Stimulated activated CD8-positive, alpha-beta memory T cell treated with anti-CD3 and anti-CD28 coated beads, Interleukin-4, amount 100 ng/mL, for 1 hour (primary cell): Measurements from ENCODE around the gene SCAF4.

Source experiments
- DNase-seq, 2 donors: peaks; one replicate each; pipeline ENCODE4 v3.0.0-alpha.2; 2020; ENCODE audit warnings: low read depth in 2 of 2, low spot score in 1 of 2

SCAF4 gene

GRCh38 chr21:31714741-31715365, 17.1 kb downstream of the SCAF4 start:
- DNase-seq: no peak

- DNase-seq: no peak
Measured at GRCh38 chr21:31713973-31714740, 17.8 kb downstream of the SCAF4 start.

- no peak for DNase-seq
Measured at GRCh38 chr21:31713115-31713514, 18.8 kb downstream of the SCAF4 start.

- DNase-seq: no peak
Measured at GRCh38 chr21:31711745-31712285, 20.1 kb downstream of the SCAF4 start.

- no peak for DNase-seq
Measured at GRCh38 chr21:31711326-31711725, 20.6 kb downstream of the SCAF4 start.

- no peak for DNase-seq
Measured at GRCh38 chr21:31710586-31710985, 21.3 kb downstream of the SCAF4 start.

- no peak for DNase-seq
Measured at GRCh38 chr21:31708541-31708940, 23.4 kb downstream of the SCAF4 start.

- no peak for DNase-seq
Measured at GRCh38 chr21:31707499-31707898, 24.4 kb downstream of the SCAF4 start.

GRCh38 chr21:31706562-31706961, 25.4 kb downstream of the SCAF4 start:
- no peak for DNase-seq

GRCh38 chr21:31700040-31700439, 31.9 kb downstream of the SCAF4 start:
- no peak for DNase-seq

GRCh38 chr21:31698461-31698860, 33.5 kb downstream of the SCAF4 start:
- DNase-seq: no peak

GRCh38 chr21:31696424-31696823, 35.5 kb downstream of the SCAF4 start:
- DNase-seq: no peak

GRCh38 chr21:31693222-31693621, 38.7 kb downstream of the SCAF4 start:
- DNase-seq: no peak

- DNase-seq: no peak
Measured at GRCh38 chr21:31688603-31689368, 43.1 kb downstream of the SCAF4 start.

- DNase-seq: no peak
Measured at GRCh38 chr21:31687108-31687507, 44.8 kb downstream of the SCAF4 start.

GRCh38 chr21:31686272-31686915, 45.5 kb downstream of the SCAF4 start:
- no peak for DNase-seq

GRCh38 chr21:31684918-31685317, 47.0 kb downstream of the SCAF4 start:
- DNase-seq: no peak

GRCh38 chr21:31683029-31683428, 48.9 kb downstream of the SCAF4 start:
- DNase-seq: no peak

- no peak for DNase-seq
Measured at GRCh38 chr21:31682620-31683019, 49.3 kb downstream of the SCAF4 start.

GRCh38 chr21:31678478-31678877, 53.4 kb downstream of the SCAF4 start:
- no peak for DNase-seq

GRCh38 chr21:31677047-31677446, 54.9 kb downstream of the SCAF4 start:
- DNase-seq: no peak
